Activated T-cell treated with anti-CD3 and anti-CD28 coated beads, Interleukin-2, amount 50 U/mL, for 48 hours (primary cell): ENCODE results near the gene MRFAP1.

ENCODE experiments used
- DNase-seq, 2 experiments: peaks; one replicate each; pipeline ENCODE4 v3.0.0-alpha.2; 2020

MRFAP1 gene

GRCh38 chr4:6640292-6641163, at the start of gene MRFAP1:
TSS of gene MRFAP1 (plus strand) at chr4:6640685. CDS start at chr4:6640863, 178 bp downstream.
- peak; percentile 95 for DNase-seq

- no peak for DNase-seq
These were observed 49.2 kb upstream of the MRFAP1 start for GRCh38 chr4:6591313-6591712.

- no peak for DNase-seq
These were observed 48.7 kb upstream of the MRFAP1 start for GRCh38 chr4:6591781-6592180.

- DNase-seq, result no peak
These were observed 47.5 kb upstream of the MRFAP1 start for GRCh38 chr4:6592804-6593563.

GRCh38 chr4:6594341-6594740, 46.1 kb upstream of the MRFAP1 start:
- DNase-seq, result no peak

GRCh38 chr4:6594826-6595355, 45.6 kb upstream of the MRFAP1 start:
- no peak for DNase-seq

- DNase-seq, result peak in 1 of 2 experiments; percentile 24
These were observed 44.5 kb upstream of the MRFAP1 start for GRCh38 chr4:6595897-6596537.

GRCh38 chr4:6596948-6597347, 43.5 kb upstream of the MRFAP1 start:
- DNase-seq, result no peak

- no peak for DNase-seq
These were observed 42.4 kb upstream of the MRFAP1 start for GRCh38 chr4:6598127-6598526.

GRCh38 chr4:6598641-6599040, 41.8 kb upstream of the MRFAP1 start:
- no peak for DNase-seq

GRCh38 chr4:6601661-6602250, 38.7 kb upstream of the MRFAP1 start:
- DNase-seq, result no peak

GRCh38 chr4:6602289-6602688, 38.2 kb upstream of the MRFAP1 start:
- no peak for DNase-seq

- no peak for DNase-seq
These were observed 37.4 kb upstream of the MRFAP1 start for GRCh38 chr4:6603128-6603527.

GRCh38 chr4:6605114-6605513, 35.4 kb upstream of the MRFAP1 start:
- no peak for DNase-seq

- DNase-seq, result no peak
These were observed 34.9 kb upstream of the MRFAP1 start for GRCh38 chr4:6605605-6606004.

GRCh38 chr4:6606465-6607235, 33.8 kb upstream of the MRFAP1 start:
- DNase-seq, result no peak

GRCh38 chr4:6607368-6608055, 33.0 kb upstream of the MRFAP1 start:
- no peak for DNase-seq

GRCh38 chr4:6608758-6609414, 31.6 kb upstream of the MRFAP1 start:
- DNase-seq, result peak; percentile 27 to 39

GRCh38 chr4:6609415-6610079, 30.9 kb upstream of the MRFAP1 start:
- DNase-seq, result no peak

- DNase-seq, result no peak
These were observed 29.5 kb upstream of the MRFAP1 start for GRCh38 chr4:6610856-6611430.
